HG02678 (cell line): ENCODE results near the gene KIAA1217.

Experiments used
- ATAC-seq: cut with Tn5 transposase; IDR thresholded peaks from one replicate; pipeline ENCODE4 v1.9.1; 2021; ENCODE audit warnings: mild to moderate bottlenecking, moderate library complexity; ENCODE audit not compliant: unreplicated experiment

The KIAA1217 gene

DNA sequence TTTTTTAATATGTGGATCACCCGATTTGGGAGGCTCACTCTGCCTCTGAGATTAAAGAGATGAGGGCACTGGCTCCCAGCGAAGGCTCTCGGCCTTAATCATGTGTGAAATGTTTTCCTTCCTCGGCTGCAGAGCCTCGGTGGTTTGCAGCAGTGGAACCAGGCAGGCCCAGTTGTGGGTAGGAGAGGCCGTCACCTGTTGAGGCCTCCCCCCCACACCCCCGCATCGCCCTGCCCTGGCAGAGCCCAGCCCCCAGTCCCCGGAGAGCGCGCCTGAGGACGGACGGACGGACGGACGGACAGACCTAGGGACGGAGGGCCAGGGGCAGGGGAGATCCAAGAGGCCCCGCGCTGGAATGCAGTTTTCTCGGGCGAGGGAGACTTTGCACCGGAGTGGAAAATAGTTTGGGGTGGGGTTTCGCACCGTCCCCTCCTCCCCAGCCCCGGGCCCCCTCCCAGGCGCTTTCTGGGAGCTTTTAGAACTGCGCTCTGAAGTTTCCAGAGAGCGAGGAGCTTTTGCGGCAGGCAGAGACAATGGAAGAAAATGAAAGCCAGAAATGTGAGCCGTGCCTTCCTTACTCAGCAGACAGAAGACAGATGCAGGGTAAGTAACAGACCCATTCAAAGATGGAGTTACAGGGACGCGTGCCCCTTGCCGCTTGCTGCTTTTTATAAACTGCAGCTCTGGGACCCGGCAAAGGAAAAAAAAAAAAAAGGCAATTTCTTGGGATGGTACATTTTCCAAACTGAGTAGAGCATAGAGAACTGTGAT, at the start of gene KIAA1217:
Gene KIAA1217, plus strand, starts transcription at position 478 of the 771 bp plus-strand sequence. Its CDS starts 56 bp downstream, at position 534.
- peak; percentile 33 for ATAC-seq

GRCh38 chr10:24162206-24162985, 46.5 kb upstream of the KIAA1217 start:
- ATAC-seq, result no peak

DNA sequence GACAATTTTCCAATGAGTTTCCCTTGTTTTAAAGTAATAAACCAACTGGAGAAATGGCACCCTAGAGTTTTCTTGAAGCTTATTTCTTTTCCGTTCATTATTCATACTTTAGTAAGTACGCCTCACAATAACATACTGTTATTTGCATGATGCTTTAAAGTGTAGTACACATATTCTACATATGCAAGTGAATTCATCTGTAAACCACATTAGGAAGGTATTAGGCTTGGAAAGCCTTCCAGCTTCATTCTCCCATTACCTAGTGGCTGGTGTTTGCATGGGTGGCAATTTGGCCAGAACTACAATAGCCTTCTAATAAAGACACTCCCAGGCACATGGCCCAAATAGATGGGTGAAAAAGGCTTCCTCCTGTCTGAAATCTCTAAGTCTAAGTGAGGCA, 45.5 kb upstream of the KIAA1217 start:
- ATAC-seq, result no peak

DNA sequence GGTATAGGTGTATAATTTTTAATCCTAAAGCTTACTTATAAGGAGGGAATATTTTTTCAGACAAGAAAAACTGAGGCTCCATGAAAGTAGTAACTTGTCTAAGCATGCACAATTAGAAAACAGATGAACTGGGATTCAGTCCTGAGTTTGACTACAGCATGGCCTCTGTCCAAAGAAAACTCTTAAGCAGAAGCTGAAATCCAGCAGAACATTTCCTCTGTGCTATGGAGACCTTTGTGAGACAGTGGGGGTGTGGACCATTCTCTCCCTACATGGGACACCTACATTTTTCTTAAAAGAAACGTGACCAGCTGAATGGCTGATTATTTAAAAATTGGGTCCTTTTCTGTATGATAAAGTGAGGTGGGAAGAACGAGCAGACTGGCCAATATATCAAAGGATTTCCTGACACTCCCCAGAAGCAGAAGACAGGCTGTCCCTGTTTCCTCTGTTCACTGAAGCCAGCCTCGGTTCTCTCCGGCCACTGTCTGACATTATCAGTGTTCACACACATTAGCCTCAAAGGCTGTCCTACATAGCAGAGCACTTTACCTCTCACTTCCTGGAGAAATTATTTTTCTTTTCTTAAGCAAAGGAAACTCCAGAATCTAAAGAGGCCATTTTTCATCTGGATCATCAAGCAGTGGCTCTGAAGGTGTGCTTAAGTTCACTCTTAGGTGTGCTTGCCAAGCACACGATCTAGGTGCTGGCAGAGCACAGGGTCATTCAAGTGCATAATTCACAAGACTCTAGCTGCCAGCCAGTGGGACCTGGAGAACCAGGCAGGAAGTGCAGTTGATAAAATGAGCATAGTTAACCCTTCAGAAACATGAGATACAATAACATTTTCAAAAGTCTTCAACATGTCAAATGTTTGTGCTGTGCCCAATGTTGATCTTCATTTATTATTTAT, 40.4 kb upstream of the KIAA1217 start:
- no peak for ATAC-seq

DNA sequence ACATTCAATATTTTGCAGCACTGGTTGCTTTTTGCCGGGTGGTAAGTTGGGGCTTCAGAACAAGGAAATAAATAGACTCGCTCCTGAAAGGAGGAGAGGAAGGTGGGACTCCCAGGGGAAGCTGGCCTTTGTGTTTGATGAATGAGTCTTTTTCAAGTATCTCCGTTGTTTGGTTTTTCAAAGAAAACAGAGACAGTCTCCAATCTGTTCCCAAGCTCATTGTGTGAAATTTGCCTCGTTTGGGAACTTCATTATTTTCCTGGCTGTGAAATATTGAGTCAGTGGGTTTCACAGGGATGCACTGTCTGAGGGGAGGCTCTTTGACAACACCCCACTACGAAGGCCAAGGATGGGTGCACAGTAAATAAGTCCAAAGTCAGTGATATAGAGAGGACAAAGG, 38.7 kb upstream of the KIAA1217 start:
- no peak for ATAC-seq

DNA sequence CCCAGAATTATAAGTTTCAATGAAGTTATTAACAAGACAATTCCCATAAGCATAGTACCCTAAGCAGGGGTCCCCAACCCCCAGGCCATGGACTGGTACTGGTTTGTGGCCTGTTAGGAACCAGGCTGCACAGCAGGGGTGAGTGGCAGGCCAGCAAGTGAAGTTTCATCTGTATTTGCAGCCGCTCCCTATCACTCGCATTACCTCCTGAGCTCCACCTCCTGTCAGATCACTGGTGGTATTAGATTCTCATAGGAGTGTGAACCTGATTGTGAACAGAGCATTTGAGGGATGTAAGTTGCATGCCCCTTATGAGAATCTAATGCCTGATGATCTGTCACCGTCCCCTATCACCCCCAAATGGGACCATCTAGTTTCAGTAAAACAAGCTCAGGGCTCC, 36.0 kb upstream of the KIAA1217 start:
- ATAC-seq, result no peak

- ATAC-seq, result no peak
Measured at GRCh38 chr10:24174014-24174413, 34.9 kb upstream of the KIAA1217 start.

DNA sequence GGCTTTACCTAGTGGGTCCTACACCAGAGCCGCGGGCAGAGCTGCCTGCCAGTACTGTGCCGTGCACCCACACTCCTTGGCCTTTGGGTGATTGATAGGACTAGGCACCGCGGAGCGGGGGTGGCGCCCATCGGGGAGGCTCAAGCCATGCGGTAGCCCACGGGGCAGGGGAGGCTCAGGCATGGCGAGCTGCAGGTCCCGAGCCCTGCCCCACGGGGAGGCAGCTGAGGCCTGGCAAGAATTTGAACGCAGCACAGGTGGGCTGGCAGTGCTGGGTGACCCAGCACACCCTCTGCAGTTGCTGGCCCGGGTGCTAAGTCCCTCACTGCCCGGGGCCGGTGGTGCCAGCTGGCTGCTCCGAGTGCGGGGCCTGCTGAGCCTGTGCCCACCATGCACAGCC, 32.3 kb upstream of the KIAA1217 start:
- no peak for ATAC-seq

DNA sequence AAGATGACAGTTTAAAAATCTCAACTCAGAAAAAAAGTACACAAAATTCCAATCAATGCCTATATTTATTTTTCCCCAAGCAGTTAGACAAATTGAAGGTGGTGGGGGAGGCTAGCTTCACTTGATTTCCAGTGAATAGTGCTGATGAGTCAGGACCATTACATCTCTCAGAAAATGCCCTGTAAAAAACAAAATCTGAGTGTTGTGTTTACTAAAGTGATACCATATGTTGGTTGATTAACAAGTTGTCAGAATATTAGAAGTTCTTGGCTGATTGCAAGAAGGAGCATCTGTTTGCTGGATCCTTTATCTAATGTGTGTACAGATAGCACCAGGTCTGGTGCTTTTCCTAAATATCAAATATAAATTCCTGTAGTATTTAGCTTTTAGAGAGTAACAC, 31.3 kb upstream of the KIAA1217 start:
- no peak for ATAC-seq

DNA sequence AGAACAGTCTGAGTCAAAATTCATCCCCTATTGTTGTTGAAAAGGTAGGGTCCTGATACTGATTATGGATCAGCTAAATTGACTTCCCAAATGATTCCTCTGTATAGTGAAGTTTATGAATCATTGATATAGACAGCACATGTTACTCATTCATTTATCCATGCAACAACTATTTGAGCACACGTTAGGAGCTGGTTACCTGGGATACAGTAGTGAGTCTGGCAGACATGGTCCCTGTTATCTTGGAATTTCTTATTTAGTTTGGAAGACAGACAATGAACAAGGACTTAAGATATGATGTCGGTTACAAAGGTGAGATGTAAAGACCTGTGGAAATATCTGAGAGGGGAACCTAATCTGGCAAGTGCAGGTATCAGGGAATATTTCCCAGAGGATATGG, 28.0 kb upstream of the KIAA1217 start:
- no peak for ATAC-seq

DNA sequence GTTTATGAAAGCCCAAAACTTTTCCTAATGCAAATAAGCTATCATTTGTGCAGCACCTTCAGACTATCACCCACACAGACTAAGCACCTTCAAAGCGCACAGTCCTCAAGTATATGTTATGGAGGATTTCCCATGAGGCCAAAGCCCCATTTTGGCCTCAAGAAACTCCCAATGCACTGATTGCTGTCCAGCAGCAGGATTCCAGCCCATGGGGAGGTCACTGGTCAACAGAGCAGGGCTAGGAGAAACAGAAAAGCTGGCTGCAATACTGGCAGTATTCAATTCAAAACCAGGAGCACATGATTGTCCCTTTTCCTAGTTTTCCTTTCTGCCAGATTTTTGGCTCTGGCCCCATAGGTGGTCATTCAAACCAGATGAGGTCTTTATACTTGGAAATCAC, 24.5 kb upstream of the KIAA1217 start:
- ATAC-seq, result no peak

DNA sequence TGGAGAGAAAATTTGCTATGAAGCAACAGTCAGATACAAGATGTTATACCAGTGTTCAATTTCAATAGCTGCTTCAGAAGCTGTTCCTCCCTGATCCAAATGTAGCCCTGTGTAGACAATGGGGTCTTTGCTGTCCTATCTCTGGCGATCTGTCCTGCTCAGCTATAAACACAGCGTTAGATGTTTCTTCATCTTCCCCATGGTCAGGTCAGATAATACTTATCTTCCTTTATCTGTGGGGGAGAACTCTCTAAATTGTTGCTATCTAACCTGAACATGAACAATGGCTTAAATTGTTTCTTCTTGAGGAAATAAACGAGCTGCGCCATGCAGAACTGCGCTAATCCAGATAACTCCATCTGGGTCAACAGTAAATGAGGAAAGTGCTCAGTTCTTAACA, 15.6 kb upstream of the KIAA1217 start:
- ATAC-seq, result no peak

- no peak for ATAC-seq
Measured at GRCh38 chr10:24197263-24197662, 11.7 kb upstream of the KIAA1217 start.

DNA sequence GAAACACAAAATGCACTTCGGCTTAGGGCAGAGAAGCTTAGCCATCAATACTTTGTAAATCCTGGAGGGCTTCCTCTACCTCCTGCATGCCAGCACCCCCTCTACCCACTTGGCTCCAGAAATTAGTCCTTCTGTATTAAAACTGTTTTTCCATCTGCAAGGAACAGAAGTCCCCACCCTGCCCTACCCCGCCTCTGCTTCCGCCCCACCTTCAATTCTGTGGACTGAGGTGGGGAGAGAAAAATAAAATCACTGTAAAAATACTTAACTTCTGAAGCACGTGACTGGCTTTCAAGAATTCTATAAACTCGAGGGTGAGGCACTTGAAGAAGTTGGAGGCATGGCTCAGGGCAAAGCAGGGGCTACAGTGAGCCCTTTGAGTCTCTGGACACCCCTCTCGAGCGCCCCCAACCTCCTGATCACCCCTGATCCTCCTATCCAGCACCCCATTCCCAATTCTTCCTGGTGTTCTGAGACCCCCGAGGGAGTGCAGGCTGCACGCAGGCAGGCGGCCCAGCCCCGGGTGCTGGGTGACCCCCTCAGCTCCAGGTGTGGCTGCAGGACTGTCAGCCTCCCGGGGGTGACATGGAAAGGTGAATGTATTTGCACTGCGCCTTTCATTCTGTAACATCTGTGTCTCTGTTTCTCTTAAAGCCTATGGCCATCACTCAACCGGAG, 7.3 kb upstream of the KIAA1217 start:
- no peak for ATAC-seq

GRCh38 chr10:24202181-24202570, 6.8 kb upstream of the KIAA1217 start:
- no peak for ATAC-seq

- no peak for ATAC-seq
Measured at GRCh38 chr10:24205821-24206220, 3.1 kb upstream of the KIAA1217 start.

- ATAC-seq, result no peak
Measured at GRCh38 chr10:24206334-24206733, 2.6 kb upstream of the KIAA1217 start.

DNA sequence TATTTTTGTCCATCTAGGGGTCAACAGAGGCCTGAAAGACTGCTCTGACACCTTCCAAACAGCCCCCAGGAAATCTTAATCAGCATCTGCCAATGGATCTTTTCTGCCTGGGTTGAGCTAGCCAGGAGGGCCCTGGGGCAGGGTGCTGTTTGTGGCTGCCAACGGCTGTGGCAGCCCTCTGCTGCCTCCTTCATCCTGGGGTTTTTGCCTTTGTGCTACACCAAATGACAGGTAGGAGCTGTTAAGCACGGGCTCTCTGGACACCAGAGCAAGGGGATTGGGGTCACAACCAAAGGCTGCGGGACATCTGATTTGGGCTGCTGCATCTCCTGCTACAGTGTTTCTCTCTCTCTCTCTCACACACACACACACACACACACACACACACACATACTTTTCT, 2.0 kb upstream of the KIAA1217 start:
- ATAC-seq, result no peak

DNA sequence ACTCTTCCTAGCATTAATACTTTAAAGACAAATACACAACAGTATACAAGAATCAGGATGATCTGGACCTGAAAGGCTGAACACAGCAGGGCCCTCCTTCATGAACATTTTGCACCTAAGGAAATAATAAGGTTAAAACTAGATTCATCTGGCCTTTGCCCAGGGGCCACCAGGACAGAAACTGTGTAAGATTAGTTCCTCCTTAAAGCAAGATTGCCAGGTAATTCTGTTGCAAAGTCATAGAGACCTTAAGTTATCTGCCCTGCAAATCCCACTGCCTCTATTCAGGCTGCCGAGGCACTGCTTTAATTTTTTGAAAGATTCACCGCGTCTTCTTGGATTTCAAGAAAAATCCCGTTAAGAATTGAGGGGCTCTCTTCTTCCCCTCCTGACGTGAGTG, 1.6 kb upstream of the KIAA1217 start:
- ATAC-seq, result no peak

GRCh38 chr10:24207781-24208611, 942 bp upstream of the KIAA1217 start:
- no peak for ATAC-seq
